A204.1 (cell line): ENCODE data around the gene MCAM.

Experiments used
- FAIRE-seq: peaks from 2 replicates; lab custom pipeline; 2012; peaks lifted over from hg19 to GRCh38; lab: Jason Lieb, UNC

MCAM gene

GRCh38 chr11:119330237-119330636 lies 13.3 kb upstream of the MCAM start:
- no peak for FAIRE-seq

DNA sequence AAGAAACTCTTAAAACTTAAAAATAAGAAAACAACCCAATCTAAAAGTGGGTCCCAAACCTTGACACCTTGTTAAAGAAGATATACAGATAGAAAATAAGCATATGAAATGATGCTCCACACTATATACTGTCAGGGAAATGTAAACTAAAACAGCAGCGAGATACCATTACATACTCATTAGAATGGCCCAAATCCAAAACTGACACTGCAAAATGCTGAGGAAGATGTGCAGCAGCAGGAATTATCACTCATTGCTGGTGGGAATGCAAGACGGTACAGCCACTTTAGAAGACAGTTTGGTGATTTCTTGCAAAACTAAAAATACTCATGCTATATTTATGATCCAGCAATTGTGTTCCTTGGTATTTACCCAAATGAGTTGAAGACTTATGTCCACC lies 12.4 kb upstream of the MCAM start:
- FAIRE-seq = no peak

DNA sequence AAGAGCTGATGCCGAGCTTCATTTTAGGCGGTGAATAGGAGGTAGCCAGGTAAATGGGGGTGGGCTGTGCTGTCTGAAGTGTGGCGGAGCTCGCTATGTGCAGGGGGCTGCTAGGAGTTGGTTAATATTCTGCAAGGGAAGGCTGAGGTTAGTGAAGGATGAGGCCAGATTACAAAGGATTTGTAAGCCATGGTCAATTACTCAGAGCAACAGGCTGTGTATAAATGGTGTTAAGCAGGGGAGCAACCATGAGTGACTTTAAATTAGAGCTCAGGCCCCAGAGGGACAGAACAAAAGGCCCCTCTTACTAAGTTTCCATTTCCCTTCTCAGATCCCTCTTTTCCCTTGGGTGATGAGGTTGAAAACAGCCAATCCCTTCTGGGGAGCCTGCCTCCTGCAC lies 7.3 kb upstream of the MCAM start:
- FAIRE-seq = no peak

GRCh38 chr11:119323532-119324033 lies 6.7 kb upstream of the MCAM start:
- FAIRE-seq = no peak

- no peak for FAIRE-seq
These were observed 6.1 kb upstream of the MCAM start for GRCh38 chr11:119322921-119323531.

DNA sequence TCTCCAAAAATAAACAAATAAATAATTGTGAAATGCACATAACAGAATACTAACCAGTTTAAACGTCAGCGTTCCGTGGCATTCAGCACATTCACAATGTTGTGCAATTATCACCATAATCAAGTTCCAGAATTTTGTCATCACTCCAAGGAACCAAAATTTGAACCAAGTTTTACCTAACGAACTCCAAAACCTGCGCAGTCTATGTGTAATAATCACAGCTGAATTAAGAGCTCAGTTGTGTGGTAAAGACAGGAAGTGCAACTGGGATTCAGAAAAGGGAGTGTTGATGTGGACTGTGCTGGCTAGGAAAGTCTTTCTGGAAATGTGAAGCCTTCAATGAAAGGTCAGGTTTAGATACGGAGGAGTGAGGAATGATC lies 5.4 kb upstream of the MCAM start:
- FAIRE-seq = no peak

- no peak for FAIRE-seq
These were observed 4.0 kb upstream of the MCAM start for GRCh38 chr11:119320776-119321524.

DNA sequence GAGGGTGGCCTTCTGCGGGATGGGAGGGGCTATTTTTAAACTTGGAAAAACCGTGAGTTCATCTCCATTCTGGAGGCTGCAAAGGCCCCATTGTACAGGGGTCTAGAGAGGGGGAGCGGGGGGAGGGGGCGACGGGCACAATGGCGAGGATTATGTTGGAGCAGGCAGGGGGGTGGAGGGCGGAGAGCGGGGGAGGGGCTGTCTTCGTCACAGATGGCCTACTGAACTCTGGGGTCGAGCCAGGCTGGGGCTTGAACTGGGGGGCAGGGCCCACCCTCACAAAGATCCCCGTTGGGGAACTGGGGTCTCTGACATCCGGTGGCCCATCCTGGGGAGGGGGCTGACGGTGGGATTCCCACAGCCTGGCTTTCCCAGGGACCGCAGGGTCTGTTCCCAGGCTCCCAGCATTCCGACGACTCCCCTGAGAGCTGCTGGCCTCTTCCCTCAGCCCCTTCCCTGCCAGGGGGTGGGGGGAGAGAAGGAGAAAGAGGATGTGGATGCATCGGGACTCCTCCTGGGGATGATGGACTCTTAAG lies 3.4 kb upstream of the MCAM start:
- FAIRE-seq = no peak

DNA sequence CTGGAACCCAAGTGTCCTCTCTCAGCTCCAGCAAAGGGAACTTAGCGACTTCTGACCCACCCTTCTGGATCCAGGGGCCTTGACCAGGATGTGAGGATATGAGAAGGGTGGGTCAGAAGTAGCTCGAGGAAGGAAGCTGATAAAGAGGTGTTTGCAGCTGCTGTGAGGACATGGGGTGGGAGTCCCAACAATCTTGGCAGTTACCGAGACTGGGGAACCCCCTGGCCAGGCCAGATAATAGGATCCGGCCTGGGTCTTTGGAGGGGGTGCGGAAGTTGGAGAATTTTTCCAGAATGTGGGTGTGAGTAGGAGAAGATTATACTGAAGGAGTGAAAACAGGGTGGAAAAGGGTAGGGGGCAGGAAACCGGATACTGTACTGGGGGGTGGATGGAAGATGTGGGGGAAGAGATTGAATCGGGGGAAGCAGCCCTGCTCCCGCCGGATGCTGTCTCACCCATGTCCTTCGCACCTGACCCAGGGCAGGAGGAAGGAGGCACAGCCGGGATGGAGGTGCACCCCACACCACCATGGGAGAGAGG lies 2.8 kb upstream of the MCAM start:
- no peak for FAIRE-seq

DNA sequence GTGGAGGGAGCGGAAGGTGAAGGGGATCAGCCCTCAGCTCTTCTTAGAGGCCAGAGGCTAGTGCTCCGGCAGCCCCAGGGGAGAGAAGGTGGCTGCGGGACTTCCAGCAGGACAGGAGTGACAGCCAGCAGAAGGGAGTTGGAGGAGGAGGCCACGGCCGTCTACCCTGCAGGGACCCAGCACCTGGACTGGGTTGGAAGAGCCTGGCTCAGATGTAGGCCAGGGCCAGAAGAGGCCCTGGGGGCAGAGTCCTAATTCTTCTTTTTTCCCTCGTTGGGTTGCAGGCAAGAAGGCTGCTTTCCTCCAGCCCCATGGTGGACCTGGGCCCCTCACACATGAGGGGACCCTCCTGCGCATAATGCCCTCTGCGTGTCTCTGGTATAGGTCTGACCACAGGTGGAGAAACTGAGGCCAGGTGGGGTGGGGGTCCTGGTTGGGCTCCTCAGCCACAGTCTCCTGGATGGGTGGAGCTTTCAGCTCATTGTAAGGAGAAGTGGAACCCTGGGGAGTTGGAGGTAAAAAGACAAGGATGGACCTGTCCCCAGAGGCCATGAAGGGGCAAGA lies 2.3 kb upstream of the MCAM start:
- no peak for FAIRE-seq

GRCh38 chr11:119318240-119319135 lies 1.6 kb upstream of the MCAM start:
- no peak for FAIRE-seq

GRCh38 chr11:119317592-119318239 lies 786 bp upstream of the MCAM start:
- no peak for FAIRE-seq

DNA sequence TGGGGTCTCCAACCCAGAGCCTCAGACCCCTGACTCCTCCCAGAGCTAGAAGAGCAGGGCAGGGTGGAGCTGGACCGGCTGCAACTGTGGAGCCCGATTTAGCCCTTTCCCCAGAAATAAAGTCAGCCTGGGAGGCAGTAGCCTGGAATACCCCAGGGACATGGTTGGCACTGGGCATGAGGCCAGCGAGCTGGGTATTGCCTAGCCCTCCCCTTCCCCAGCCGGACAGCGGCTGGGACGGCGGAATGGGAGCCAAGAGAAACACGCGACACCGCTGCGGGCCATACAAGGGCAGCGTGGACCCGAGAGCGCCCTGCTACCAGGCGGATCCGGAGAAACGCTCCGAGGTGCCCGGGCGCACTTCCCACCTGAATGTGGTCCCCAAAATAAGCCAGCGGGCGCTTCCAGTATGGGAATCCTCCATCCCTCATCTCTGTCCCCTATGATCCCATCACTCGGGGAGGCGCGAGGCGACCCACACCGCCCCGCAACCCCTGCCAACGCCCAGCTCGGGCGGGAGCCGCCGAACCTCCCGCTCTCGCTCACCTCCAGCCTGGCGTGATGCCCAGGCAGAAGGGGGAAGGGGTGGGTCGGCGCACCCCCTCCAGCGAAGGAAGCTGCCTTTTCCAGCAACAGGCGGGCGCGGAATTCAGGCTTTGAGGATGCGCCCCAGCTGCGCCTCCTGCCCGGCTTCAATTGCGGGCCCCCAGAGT lies 758 bp downstream of the MCAM start:
- no peak for FAIRE-seq

DNA sequence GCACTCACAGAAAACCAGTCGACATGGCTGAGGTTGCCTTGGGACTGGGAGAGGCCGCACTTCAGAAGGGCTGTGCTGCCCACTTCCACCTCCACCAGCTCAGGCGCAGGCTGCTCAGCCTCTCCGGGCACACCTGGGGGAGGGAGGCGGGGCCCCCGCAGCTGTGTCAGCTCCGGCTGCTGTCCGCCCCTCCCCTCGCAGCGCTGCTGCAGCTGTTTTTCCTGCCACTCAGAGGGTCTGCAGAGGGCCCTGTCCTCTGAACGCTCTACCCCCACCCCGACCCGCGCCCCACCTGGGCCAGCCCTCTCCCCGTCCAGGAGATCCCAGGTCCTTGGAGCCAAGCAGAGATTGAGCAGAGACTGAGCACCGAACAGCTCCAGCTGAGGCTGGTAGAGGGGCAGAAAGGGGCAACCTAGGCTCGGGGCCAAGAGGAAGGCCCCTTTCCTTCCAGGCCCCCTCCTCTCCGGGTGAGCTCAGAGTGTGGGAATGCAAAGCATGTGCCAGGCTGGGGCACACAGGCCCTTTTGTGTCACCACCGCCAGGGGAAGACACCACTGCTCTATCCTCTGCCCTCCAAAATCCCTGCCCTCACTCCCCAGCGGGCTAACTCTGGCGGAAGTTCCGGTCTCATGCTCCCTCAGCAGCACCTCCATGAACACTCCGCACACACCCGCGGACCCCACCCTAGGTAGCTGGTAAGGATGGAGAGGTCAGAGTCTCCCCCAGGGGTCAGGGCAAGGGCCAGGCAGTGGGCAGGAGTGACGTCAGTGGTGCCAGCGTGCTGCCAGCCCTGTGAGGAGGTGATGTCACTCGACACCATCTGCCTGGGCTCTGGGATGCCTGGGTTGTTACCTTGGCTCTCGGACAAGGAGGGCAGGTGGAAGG lies 1.6 kb downstream of the MCAM start:
- FAIRE-seq = no peak

GRCh38 chr11:119314726-119315125 lies 2.2 kb downstream of the MCAM start:
- no peak for FAIRE-seq

DNA sequence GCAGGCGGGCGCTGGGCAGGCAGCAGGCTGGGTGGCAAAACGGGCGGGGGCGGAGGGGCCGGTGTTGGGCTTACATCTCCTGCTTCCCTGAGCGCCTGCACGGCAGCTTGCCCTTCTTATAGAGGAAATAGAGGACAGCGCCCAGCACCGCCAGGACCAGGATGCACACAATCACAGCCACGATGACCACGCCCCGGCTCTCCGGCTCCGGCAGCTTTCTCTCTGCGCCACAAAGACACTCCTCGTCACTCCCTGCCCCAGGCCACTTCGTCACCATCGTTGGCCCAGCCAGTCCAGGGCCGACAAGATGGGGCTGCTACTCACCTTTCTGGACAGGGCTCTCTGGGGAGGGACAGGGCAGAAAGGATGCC lies 6.3 kb downstream of the MCAM start:
- FAIRE-seq = no peak

DNA sequence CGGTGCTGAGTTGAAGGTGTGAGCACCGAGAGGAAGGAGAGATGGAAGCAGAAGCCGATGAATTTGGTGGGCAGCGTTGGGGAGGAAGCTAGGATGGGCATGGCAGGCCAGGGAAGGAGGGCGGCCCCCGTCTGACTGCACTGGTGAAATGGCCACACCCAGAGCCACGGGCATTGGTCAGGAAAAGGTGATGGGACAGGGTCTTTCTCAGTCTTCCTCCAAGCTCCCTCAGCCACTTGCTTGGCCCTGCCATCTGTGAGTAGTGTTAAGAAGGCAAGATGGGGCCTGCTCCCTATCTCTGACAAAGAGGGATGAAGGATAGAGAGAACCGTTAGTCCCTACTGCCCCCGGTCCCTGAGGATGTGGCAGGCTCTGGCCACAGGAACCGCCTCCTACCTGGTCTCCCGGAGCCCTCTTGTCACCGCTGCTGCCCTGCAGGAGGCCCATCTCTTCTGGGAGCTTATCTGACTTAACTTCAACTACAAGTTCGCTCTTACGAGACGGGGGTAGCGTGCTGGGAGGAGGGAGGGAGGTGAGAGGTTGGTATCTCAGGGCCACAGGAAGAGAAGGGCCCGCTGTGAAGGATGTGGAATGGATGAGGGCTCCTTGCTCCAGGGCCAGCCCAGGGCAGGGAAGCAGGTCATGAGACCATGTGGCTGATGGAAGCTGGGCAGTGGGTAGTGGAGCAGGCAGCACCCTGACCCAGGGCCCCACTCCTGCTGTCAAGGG lies 6.8 kb downstream of the MCAM start:
- no peak for FAIRE-seq

- FAIRE-seq = no peak
These were observed 7.5 kb downstream of the MCAM start for GRCh38 chr11:119309411-119309810.

- no peak for FAIRE-seq
These were observed 9.0 kb downstream of the MCAM start for GRCh38 chr11:119307974-119308373.
